ENCODE results near the gene PIP5K1C. TPM values are rescaled to one million over a fixed set of nuclear protein-coding genes. Genes with fewer than 3 reads are reported as not detected.

Gene PIP5K1C
- total RNA-seq, 1 experiment from 2014 or later, result 26.9 TPM

DNA sequence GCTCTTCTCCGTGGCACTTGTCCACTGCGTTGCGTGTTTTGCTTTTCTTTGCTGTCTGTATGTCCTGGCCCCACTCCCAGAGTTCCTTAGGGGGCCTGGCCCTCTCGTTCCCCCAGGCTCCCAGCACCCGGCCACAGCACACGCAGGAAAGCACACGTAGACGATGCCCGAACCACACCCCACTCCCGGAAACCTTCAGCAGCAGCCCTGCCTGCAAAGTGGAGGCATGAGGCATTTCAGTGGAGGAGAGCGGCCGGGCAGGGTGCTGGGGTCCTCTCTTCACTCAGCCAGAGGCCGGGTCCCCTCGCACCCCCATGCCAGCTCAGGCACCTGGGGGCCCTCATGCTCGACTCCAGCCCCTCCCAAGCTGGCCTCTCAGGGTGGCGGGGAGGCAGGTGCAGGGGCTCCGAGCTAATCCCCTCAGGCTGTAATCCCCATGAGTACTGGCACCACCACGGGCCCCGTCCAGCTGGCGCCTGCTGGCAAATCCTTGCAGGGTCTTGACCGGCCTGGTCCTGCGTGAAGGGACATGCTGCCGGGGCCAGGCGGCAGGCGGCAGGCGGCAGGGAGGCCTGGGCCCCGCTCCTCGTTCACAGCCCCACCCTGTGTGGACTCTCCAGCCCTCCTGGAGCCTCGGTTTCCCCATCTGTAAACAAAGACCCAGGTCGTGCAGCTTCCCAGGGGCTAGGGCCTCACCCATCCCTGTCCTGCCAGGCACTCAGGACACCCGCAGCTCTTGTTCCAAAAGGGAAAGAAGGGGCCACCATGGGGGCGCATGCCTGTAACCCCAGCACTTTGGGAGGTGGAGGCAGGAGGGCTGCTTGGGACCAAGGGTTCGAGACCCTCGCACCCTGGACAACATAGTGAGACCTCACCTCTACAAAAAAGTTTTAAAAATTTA, 7.0 kb downstream of the PIP5K1C start:
- Histone ChIP-seq H3K9me3 (ENCODE audit: control insufficient read depth in 1 of 2, insufficient read depth in 1 of 2, low read depth in 1 of 2, low read length in 2 of 2) (no peaks in the 10 kb centered on the region), H3K27ac (ENCODE audit: low read depth, low read length) (no peak overlapping the region), H2AFZ (ENCODE audit: low read depth, low read length, poor library complexity, severe bottlenecking) (no peak overlapping the region), H3K4me3 (replicated peaks in 1 of 2; ENCODE audit: low read depth in 1 of 2, low read length in 2 of 2) (no peak overlapping the region), H3K9me2 (ENCODE audit: insufficient read depth) (no peaks in the 10 kb centered on the region), H3K4me2 (ENCODE audit: low read length) (no peak overlapping the region), H3K9ac (ENCODE audit: low read length) (no peak overlapping the region), H3K36me3 (ENCODE audit: control insufficient read depth in 1 of 2, insufficient read depth in 2 of 2, low read length in 2 of 2) (no peaks in the 10 kb centered on the region; a peak in 1 of 4 replicates), H3K27me3 (ENCODE audit: insufficient read depth, low read length) (no peaks in the 10 kb centered on the region), H4K20me1 (ENCODE audit: insufficient read depth) (no peaks in the 10 kb centered on the region), H3K79me2 (ENCODE audit: insufficient read depth, low read length) (peaks cover 62% of the 10 kb centered on the region), H3K4me1 (ENCODE audit: control insufficient read depth in 1 of 2, insufficient read depth in 2 of 2, low read length in 2 of 2) (no peaks in the 10 kb centered on the region)
- POLR2A ChIA-PET, result no interaction called here
- RAD21 ChIA-PET (ENCODE audit: low non-redundant PET in 1 of 2, low total read pairs in 2 of 2, uncharacterized antibody in 2 of 2, unreplicated experiment in 2 of 2), result no interaction called here
- ATAC-seq, result no peak
- BruUV-seq (replicated peaks), result no TSS peak
- intact Hi-C loops (cut with micrococcal nuclease), result no loop called here
- CTCF ChIA-PET, result interaction anchor here (0.8 to 0.9 kb wide), 2 partner anchors 28 to 38 kb away, joined by 3 read pairs; no protein-coding TSS in a partner anchor
- DNase-seq (ENCODE audit: low read depth, low spot score), result no peak
- TF ChIP-seq EZH2 (IDR thresholded peaks at IDR 0.05) (no peak), POLR2A (IDR thresholded peaks at IDR 0.05; ENCODE audit: borderline replicate concordance, extremely low read depth, insufficient read depth, insufficient read length) (no peak), YY1 (IDR thresholded peaks at IDR 0.05; ENCODE audit: extremely low read depth, insufficient replicate concordance, low read depth, low read length) (no peak), CEBPB (IDR thresholded peaks at IDR 0.05; ENCODE audit: low read depth) (no peak), ELF1 (IDR thresholded peaks at IDR 0.05; ENCODE audit: borderline replicate concordance, low read depth) (no peak), EZH2phosphoT487 (IDR thresholded peaks at IDR 0.05; ENCODE audit: borderline replicate concordance) (no peak), TCF7L2 (IDR thresholded peaks at IDR 0.05; ENCODE audit: borderline replicate concordance, extremely low read depth, insufficient read depth, insufficient read length) (no peak), SP1 (IDR thresholded peaks at IDR 0.05; ENCODE audit: low read depth) (no peak), JUND (IDR thresholded peaks at IDR 0.05) (no peak), SIN3A (IDR thresholded peaks at IDR 0.05; ENCODE audit: low read depth) (no peak), ZNF274 (IDR thresholded peaks at IDR 0.05; ENCODE audit: low read depth, low read length) (no peak), FOSL1 (IDR thresholded peaks at IDR 0.05; ENCODE audit: low read depth) (no peak), CBX3 (IDR thresholded peaks at IDR 0.05; ENCODE audit: low read depth) (no peak), POLR2AphosphoS5 (IDR thresholded peaks at IDR 0.05; ENCODE audit: low read depth, low read length) (no peak), RAD21 (IDR thresholded peaks at IDR 0.05; ENCODE audit: low read depth) (no peak)
- TF ChIP-seq, protein P1, sequence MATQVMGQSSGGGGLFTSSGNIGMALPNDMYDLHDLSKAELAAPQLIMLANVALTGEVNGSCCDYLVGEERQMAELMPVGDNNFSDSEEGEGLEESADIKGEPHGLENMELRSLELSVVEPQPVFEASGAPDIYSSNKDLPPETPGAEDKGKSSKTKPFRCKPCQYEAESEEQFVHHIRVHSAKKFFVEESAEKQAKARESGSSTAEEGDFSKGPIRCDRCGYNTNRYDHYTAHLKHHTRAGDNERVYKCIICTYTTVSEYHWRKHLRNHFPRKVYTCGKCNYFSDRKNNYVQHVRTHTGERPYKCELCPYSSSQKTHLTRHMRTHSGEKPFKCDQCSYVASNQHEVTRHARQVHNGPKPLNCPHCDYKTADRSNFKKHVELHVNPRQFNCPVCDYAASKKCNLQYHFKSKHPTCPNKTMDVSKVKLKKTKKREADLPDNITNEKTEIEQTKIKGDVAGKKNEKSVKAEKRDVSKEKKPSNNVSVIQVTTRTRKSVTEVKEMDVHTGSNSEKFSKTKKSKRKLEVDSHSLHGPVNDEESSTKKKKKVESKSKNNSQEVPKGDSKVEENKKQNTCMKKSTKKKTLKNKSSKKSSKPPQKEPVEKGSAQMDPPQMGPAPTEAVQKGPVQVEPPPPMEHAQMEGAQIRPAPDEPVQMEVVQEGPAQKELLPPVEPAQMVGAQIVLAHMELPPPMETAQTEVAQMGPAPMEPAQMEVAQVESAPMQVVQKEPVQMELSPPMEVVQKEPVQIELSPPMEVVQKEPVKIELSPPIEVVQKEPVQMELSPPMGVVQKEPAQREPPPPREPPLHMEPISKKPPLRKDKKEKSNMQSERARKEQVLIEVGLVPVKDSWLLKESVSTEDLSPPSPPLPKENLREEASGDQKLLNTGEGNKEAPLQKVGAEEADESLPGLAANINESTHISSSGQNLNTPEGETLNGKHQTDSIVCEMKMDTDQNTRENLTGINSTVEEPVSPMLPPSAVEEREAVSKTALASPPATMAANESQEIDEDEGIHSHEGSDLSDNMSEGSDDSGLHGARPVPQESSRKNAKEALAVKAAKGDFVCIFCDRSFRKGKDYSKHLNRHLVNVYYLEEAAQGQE (IDR thresholded peaks at IDR 0.05; ENCODE audit: low read depth), result no peak
- TF ChIP-seq, protein P2, sequence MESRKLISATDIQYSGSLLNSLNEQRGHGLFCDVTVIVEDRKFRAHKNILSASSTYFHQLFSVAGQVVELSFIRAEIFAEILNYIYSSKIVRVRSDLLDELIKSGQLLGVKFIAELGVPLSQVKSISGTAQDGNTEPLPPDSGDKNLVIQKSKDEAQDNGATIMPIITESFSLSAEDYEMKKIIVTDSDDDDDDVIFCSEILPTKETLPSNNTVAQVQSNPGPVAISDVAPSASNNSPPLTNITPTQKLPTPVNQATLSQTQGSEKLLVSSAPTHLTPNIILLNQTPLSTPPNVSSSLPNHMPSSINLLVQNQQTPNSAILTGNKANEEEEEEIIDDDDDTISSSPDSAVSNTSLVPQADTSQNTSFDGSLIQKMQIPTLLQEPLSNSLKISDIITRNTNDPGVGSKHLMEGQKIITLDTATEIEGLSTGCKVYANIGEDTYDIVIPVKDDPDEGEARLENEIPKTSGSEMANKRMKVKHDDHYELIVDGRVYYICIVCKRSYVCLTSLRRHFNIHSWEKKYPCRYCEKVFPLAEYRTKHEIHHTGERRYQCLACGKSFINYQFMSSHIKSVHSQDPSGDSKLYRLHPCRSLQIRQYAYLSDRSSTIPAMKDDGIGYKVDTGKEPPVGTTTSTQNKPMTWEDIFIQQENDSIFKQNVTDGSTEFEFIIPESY (IDR thresholded peaks at IDR 0.05; ENCODE audit: extremely low read depth, insufficient replicate concordance, low read length), result no peak
- TF ChIP-seq, protein P3, sequence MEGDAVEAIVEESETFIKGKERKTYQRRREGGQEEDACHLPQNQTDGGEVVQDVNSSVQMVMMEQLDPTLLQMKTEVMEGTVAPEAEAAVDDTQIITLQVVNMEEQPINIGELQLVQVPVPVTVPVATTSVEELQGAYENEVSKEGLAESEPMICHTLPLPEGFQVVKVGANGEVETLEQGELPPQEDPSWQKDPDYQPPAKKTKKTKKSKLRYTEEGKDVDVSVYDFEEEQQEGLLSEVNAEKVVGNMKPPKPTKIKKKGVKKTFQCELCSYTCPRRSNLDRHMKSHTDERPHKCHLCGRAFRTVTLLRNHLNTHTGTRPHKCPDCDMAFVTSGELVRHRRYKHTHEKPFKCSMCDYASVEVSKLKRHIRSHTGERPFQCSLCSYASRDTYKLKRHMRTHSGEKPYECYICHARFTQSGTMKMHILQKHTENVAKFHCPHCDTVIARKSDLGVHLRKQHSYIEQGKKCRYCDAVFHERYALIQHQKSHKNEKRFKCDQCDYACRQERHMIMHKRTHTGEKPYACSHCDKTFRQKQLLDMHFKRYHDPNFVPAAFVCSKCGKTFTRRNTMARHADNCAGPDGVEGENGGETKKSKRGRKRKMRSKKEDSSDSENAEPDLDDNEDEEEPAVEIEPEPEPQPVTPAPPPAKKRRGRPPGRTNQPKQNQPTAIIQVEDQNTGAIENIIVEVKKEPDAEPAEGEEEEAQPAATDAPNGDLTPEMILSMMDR (IDR thresholded peaks at IDR 0.05 in 2 of 3, conservative IDR thresholded peaks at IDR 0.05 in 1 of 3; ENCODE audit: borderline replicate concordance in 1 of 3, insufficient read depth in 1 of 3, low read depth in 2 of 3, low read length in 2 of 3), result no peak
- TF ChIP-seq, protein P4, sequence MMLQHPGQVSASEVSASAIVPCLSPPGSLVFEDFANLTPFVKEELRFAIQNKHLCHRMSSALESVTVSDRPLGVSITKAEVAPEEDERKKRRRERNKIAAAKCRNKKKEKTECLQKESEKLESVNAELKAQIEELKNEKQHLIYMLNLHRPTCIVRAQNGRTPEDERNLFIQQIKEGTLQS (IDR thresholded peaks at IDR 0.05), result no peak
